Mesenchymal stem cell (in vitro differentiated cells and primary cell): ENCODE measurements around the gene TTC27.
A peak's percentile ranks its signal among the peaks of the same experiment; 100 is the strongest.

ENCODE experiments used
- DNase-seq: peaks from one replicate; pipeline ENCODE4 v3.0.0-alpha.2; 2013
- H2AFZ ChIP-seq: one replicate; pipeline ENCODE4 v1.6.1; 2013; ENCODE audit warnings: low read depth, mild to moderate bottlenecking, control low read depth, inconsistent platforms, low read length, moderate library complexity
- H2AK5ac ChIP-seq: 2 replicates; pipeline ENCODE4 v1.6.1; 2013; ENCODE audit warnings: low read length, moderate library complexity, mild to moderate bottlenecking, inconsistent platforms; ENCODE audit not compliant: severe bottlenecking
- H2BK120ac ChIP-seq: one replicate; pipeline ENCODE4 v1.6.1; 2013; ENCODE audit warnings: low read depth, mild to moderate bottlenecking, inconsistent platforms, low read length, moderate library complexity
- H2BK12ac ChIP-seq, 2 experiments: one replicate each; pipeline ENCODE4 v1.6.1; 2013; ENCODE audit warnings: inconsistent platforms in 2 of 2, low read length in 2 of 2, mild to moderate bottlenecking in 2 of 2, moderate library complexity in 2 of 2, control low read depth in 1 of 2
- H2BK15ac ChIP-seq: one replicate; pipeline ENCODE4 v1.6.1; 2013; ENCODE audit warnings: mild to moderate bottlenecking, low read depth, inconsistent platforms; ENCODE audit not compliant: poor library complexity, severe bottlenecking
- H2BK5ac ChIP-seq: 2 replicates; pipeline ENCODE4 v1.6.1; 2013; ENCODE audit warnings: low read depth, mild to moderate bottlenecking, low read length, control low read depth, inconsistent platforms; ENCODE audit not compliant: poor library complexity, severe bottlenecking
- H3K14ac ChIP-seq, 2 experiments: one replicate each; pipeline ENCODE4 v1.6.1; 2013; ENCODE audit warnings: inconsistent platforms in 2 of 2, low read length in 2 of 2, control low read depth in 1 of 2, mild to moderate bottlenecking in 1 of 2, moderate library complexity in 1 of 2
- H3K18ac ChIP-seq, 2 experiments: one replicate each; pipeline ENCODE4 v1.6.1; 2013; ENCODE audit warnings: inconsistent platforms in 2 of 2, low read length in 2 of 2, control low read depth in 1 of 2, low read depth in 1 of 2, mild to moderate bottlenecking in 1 of 2
- H3K23ac ChIP-seq, 2 experiments: one replicate each; pipeline ENCODE4 v1.6.1; 2013; ENCODE audit warnings: inconsistent platforms in 2 of 2, low read length in 2 of 2, mild to moderate bottlenecking in 2 of 2, moderate library complexity in 2 of 2, control low read depth in 1 of 2
- H3K27ac ChIP-seq: 2 replicates; pipeline ENCODE4 v1.5.1; 2013; ENCODE audit warnings: mild to moderate bottlenecking, moderate library complexity, low read length, control low read depth, inconsistent platforms; ENCODE audit not compliant: poor library complexity, severe bottlenecking
- H3K27me3 ChIP-seq, 2 experiments: 2 replicates each; pipeline versions ENCODE4 v1.6.1 to v1.7.0; 2013; ENCODE audit warnings: low read length in 2 of 2, mild to moderate bottlenecking in 2 of 2, moderate library complexity in 2 of 2, control low read depth in 1 of 2, inconsistent platforms in 1 of 2; ENCODE audit not compliant: control insufficient read depth in 1 of 2, insufficient read depth in 1 of 2
- H3K36me3 ChIP-seq, 2 experiments: 2 replicates each; pipeline versions ENCODE4 v1.6.1 to v1.7.0; 2013; ENCODE audit warnings: low read length in 2 of 2, control low read depth in 1 of 2, inconsistent platforms in 1 of 2, low read depth in 1 of 2, mild to moderate bottlenecking in 1 of 2; ENCODE audit not compliant: insufficient read depth in 2 of 2, control insufficient read depth in 1 of 2
- H3K4ac ChIP-seq, 2 experiments: one replicate each; pipeline ENCODE4 v1.6.1; 2013; ENCODE audit warnings: inconsistent platforms in 2 of 2, low read length in 2 of 2, mild to moderate bottlenecking in 2 of 2, moderate library complexity in 2 of 2, control low read depth in 1 of 2, low read depth in 1 of 2
- H3K4me1 ChIP-seq: 2 replicates; pipeline ENCODE4 v1.6.1; 2013; ENCODE audit warnings: low read depth, low read length, control low read depth; ENCODE audit not compliant: control insufficient read depth, insufficient read depth
- H3K4me2 ChIP-seq: 2 replicates; pipeline ENCODE4 v1.6.1; 2013; ENCODE audit warnings: low read length, mild to moderate bottlenecking, inconsistent platforms; ENCODE audit not compliant: poor library complexity, severe bottlenecking
- H3K4me3 ChIP-seq, 2 experiments: 2 replicates each; pipeline versions ENCODE4 v1.5.1 to v1.7.0; 2013; ENCODE audit warnings: low read length in 2 of 2, mild to moderate bottlenecking in 2 of 2, control low read depth in 1 of 2, low read depth in 1 of 2; ENCODE audit not compliant: insufficient read depth in 1 of 2
- H3K79me1 ChIP-seq: replicated peaks from 2 replicates; pipeline ENCODE4 v1.6.1; 2013; ENCODE audit warnings: mild to moderate bottlenecking, control low read depth, low read length, inconsistent platforms; ENCODE audit not compliant: poor library complexity, severe bottlenecking
- H3K9ac ChIP-seq: 2 replicates; pipeline ENCODE4 v1.7.0; 2013; ENCODE audit warnings: mild to moderate bottlenecking, low read length, moderate library complexity
- H3K9me3 ChIP-seq: 2 replicates; pipeline ENCODE4 v1.7.0; 2013; ENCODE audit warnings: mild to moderate bottlenecking, low read length; ENCODE audit not compliant: control insufficient read depth
- H4K8ac ChIP-seq: one replicate; pipeline ENCODE4 v1.6.1; 2013; ENCODE audit warnings: inconsistent platforms, mild to moderate bottlenecking, low read length, moderate library complexity
- H4K91ac ChIP-seq: one replicate; pipeline ENCODE4 v1.6.1; 2013; ENCODE audit warnings: mild to moderate bottlenecking, low read length, inconsistent platforms
- WGBS: methylation state at CpG from one replicate; pipeline ENCODE4 v1.1.7; 2013; ENCODE audit warnings: mixed read lengths; 5-methylcytosine and 5-hydroxymethylcytosine counted together

The TTC27 gene

GRCh38 chr2:32696439-32696838 lies 68.6 kb downstream of the TTC27 start:
- Histone ChIP-seq H3K14ac (no peak overlapping the region), H2BK120ac (no peak overlapping the region), H3K27ac (no peak overlapping the region), H3K23ac (no peak overlapping the region), H2BK15ac (no peak overlapping the region), H2AFZ (no peak overlapping the region), H3K18ac (no peak overlapping the region), H3K4me2 (no peak overlapping the region), H3K79me1 (peaks cover 2% of the 10 kb centered on the region), H3K36me3 (peaks cover 0 to 4% of the 10 kb centered on the region in 2 experiments), H3K9me3 (no peaks in the 10 kb centered on the region), H3K9ac (no peak overlapping the region), H2BK12ac (no peak overlapping the region), H4K8ac (no peak overlapping the region), H3K4me3 (no peak overlapping the region), H3K27me3 (no peaks in the 10 kb centered on the region), H2AK5ac (no peak overlapping the region), H4K91ac (no peak overlapping the region), H3K4me1 (peaks cover 3% of the 10 kb centered on the region), H3K4ac (no peak overlapping the region), H2BK5ac (no peak overlapping the region)
- WGBS, result 100% methylated on average over 2 of the region's 4 CpGs
- DNase-seq, result no peak

GRCh38 chr2:32697156-32697555 lies 69.3 kb downstream of the TTC27 start:
- no peak overlapping the region for H3K23ac ChIP-seq
- H3K27ac ChIP-seq, result no peak overlapping the region
- H3K4me2 ChIP-seq, result no peak overlapping the region
- H2BK15ac ChIP-seq, result no peak overlapping the region
- H4K91ac ChIP-seq, result no peak overlapping the region
- H3K9ac ChIP-seq, result no peak overlapping the region
- H2AFZ ChIP-seq, result no peak overlapping the region
- H4K8ac ChIP-seq, result no peak overlapping the region
- H3K18ac ChIP-seq, result no peak overlapping the region
- peaks cover 0 to 4% of the 10 kb centered on the region in 2 experiments for H3K36me3 ChIP-seq
- H3K4ac ChIP-seq, result no peak overlapping the region
- H2BK120ac ChIP-seq, result no peak overlapping the region
- H2BK5ac ChIP-seq, result no peak overlapping the region
- H3K4me1 ChIP-seq, result peaks cover 3% of the 10 kb centered on the region
- H3K9me3 ChIP-seq, result no peaks in the 10 kb centered on the region
- no peak overlapping the region for H2BK12ac ChIP-seq
- no peak overlapping the region for H3K14ac ChIP-seq
- no peaks in the 10 kb centered on the region for H3K27me3 ChIP-seq
- peaks cover 4% of the 10 kb centered on the region for H3K79me1 ChIP-seq
- peak; percentile 34 for DNase-seq
- H3K4me3 ChIP-seq, result no peak overlapping the region
- H2AK5ac ChIP-seq, result no peak overlapping the region

GRCh38 chr2:32699151-32699550 lies 71.3 kb downstream of the TTC27 start:
- Histone ChIP-seq H2BK15ac (no peak overlapping the region), H2BK120ac (no peak overlapping the region), H4K91ac (no peak overlapping the region), H3K9me3 (no peaks in the 10 kb centered on the region), H2AK5ac (no peak overlapping the region), H3K27ac (no peak overlapping the region), H3K14ac (no peak overlapping the region), H3K9ac (no peak overlapping the region), H2BK12ac (no peak overlapping the region), H2AFZ (no peak overlapping the region), H3K79me1 (peaks cover 4% of the 10 kb centered on the region), H3K4me2 (no peak overlapping the region), H3K36me3 (peaks cover 3 to 11% of the 10 kb centered on the region in 2 experiments), H3K4ac (no peak overlapping the region), H3K4me1 (peaks cover 3% of the 10 kb centered on the region), H3K18ac (no peak overlapping the region), H3K23ac (no peak overlapping the region), H2BK5ac (no peak overlapping the region), H3K27me3 (no peaks in the 10 kb centered on the region), H4K8ac (no peak overlapping the region), H3K4me3 (no peak overlapping the region)
- no peak for DNase-seq
- 100% methylated on average over 1 of the region's 1 CpG for WGBS

GRCh38 chr2:32701806-32702205 lies 74.0 kb downstream of the TTC27 start:
- no peak overlapping the region for H2BK120ac ChIP-seq

More at GRCh38 chr2:32701806-32702205, 74.0 kb downstream of the TTC27 start:
- Histone ChIP-seq H3K14ac (no peak overlapping the region), H2AFZ (no peak overlapping the region), H3K23ac (no peak overlapping the region), H3K4me1 (peaks cover 2% of the 10 kb centered on the region), H3K4me3 (no peak overlapping the region), H2AK5ac (no peak overlapping the region), H2BK12ac (no peak overlapping the region), H2BK15ac (no peak overlapping the region), H3K27me3 (no peaks in the 10 kb centered on the region), H3K9me3 (no peaks in the 10 kb centered on the region), H4K91ac (no peak overlapping the region), H2BK5ac (no peak overlapping the region), H3K9ac (no peak overlapping the region), H3K4me2 (no peak overlapping the region), H3K27ac (no peak overlapping the region), H4K8ac (no peak overlapping the region), H3K36me3 (peaks cover 3 to 11% of the 10 kb centered on the region in 2 experiments), H3K18ac (no peak overlapping the region), H3K79me1 (peaks cover 5% of the 10 kb centered on the region), H3K4ac (no peak overlapping the region)
- DNase-seq, result no peak
- WGBS, result 100% methylated on average over 5 of the region's 5 CpGs
